Right forelimb (tissue), 1 donor: ENCODE measurements around the gene MRPS35.
"Not testable (repeated sequence)": the region's sequence is repeated elsewhere in the genome, so short reads cannot be mapped to it uniquely, and the experiment has no call there.

Source experiments
- DNase-seq: peaks from one replicate; pipeline ENCODE4 v3.0.0-alpha.2; 2018

Gene MRPS35

GRCh38 chr12:27709212-27709931 lies 1.3 kb upstream of the MRPS35 start:
- DNase-seq, result no peak

- DNase-seq, result no peak
These were observed 570 bp upstream of the MRPS35 start for GRCh38 chr12:27709932-27710591.

- DNase-seq, result no peak
These were observed 668 bp downstream of the MRPS35 start for GRCh38 chr12:27711317-27711682.

- no peak for DNase-seq
These were observed 1.3 kb downstream of the MRPS35 start for GRCh38 chr12:27711967-27712366.

- DNase-seq, result no peak
These were observed 12.6 kb downstream of the MRPS35 start for GRCh38 chr12:27723212-27723611.

- no peak for DNase-seq
These were observed 19.5 kb downstream of the MRPS35 start for GRCh38 chr12:27730097-27730588.

GRCh38 chr12:27732281-27732680 lies 21.6 kb downstream of the MRPS35 start:
- no peak for DNase-seq

GRCh38 chr12:27733052-27733656 lies 22.5 kb downstream of the MRPS35 start:
- no peak for DNase-seq

GRCh38 chr12:27733791-27734190 lies 23.2 kb downstream of the MRPS35 start:
- DNase-seq, result no peak

GRCh38 chr12:27734321-27734720 lies 23.7 kb downstream of the MRPS35 start:
- not testable (repeated sequence) for DNase-seq

GRCh38 chr12:27743601-27744000 lies 33.0 kb downstream of the MRPS35 start:
- no peak for DNase-seq

- not testable (repeated sequence) for DNase-seq
These were observed 35.1 kb downstream of the MRPS35 start for GRCh38 chr12:27745734-27746133.

GRCh38 chr12:27747111-27747820 lies 36.6 kb downstream of the MRPS35 start:
- DNase-seq, result no peak

- DNase-seq, result no peak
These were observed 40.9 kb downstream of the MRPS35 start for GRCh38 chr12:27751386-27752047.

- no peak for DNase-seq
These were observed 44.2 kb downstream of the MRPS35 start for GRCh38 chr12:27754795-27755194.

- no peak for DNase-seq
These were observed 46.1 kb downstream of the MRPS35 start for GRCh38 chr12:27756670-27757195.

GRCh38 chr12:27762757-27763156 lies 52.1 kb downstream of the MRPS35 start:
- no peak for DNase-seq

GRCh38 chr12:27766587-27766986 lies 56.0 kb downstream of the MRPS35 start:
- no peak for DNase-seq

- DNase-seq, result no peak
These were observed 58.6 kb downstream of the MRPS35 start for GRCh38 chr12:27769142-27769673.

- DNase-seq, result no peak
These were observed 61.1 kb downstream of the MRPS35 start for GRCh38 chr12:27771481-27772327.

GRCh38 chr12:27772328-27773049 lies 61.9 kb downstream of the MRPS35 start:
- DNase-seq, result no peak
